GM12864 (cell line): ENCODE data around the gene CIB4.

Source experiments
- DNase-seq: peaks from one replicate; pipeline ENCODE4 v3.0.0-alpha.2; 2011; ENCODE audit warnings: low read depth
- H3K4me3 ChIP-seq: 2 replicates; pipeline ENCODE4 v1.5.1; 2011; ENCODE audit warnings: mild to moderate bottlenecking, low read depth, low read length, control low read depth
- TF ChIP-seq, protein P1 (sequence below): IDR thresholded peaks from 2 replicates; pipeline ENCODE4 v1.5.1; 2011; ENCODE audit warnings: low read depth, mild to moderate bottlenecking, moderate library complexity, low read length, control low read depth, inconsistent platforms; ENCODE audit errors: missing control alignments

Gene CIB4

GRCh38 chr2:26634636-26635230, 6.4 kb downstream of the CIB4 start:
- H3K4me3 ChIP-seq, result no peak overlapping the region
- DNase-seq, result no peak
- TF ChIP-seq, protein P1, sequence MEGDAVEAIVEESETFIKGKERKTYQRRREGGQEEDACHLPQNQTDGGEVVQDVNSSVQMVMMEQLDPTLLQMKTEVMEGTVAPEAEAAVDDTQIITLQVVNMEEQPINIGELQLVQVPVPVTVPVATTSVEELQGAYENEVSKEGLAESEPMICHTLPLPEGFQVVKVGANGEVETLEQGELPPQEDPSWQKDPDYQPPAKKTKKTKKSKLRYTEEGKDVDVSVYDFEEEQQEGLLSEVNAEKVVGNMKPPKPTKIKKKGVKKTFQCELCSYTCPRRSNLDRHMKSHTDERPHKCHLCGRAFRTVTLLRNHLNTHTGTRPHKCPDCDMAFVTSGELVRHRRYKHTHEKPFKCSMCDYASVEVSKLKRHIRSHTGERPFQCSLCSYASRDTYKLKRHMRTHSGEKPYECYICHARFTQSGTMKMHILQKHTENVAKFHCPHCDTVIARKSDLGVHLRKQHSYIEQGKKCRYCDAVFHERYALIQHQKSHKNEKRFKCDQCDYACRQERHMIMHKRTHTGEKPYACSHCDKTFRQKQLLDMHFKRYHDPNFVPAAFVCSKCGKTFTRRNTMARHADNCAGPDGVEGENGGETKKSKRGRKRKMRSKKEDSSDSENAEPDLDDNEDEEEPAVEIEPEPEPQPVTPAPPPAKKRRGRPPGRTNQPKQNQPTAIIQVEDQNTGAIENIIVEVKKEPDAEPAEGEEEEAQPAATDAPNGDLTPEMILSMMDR, result no peak

DNA sequence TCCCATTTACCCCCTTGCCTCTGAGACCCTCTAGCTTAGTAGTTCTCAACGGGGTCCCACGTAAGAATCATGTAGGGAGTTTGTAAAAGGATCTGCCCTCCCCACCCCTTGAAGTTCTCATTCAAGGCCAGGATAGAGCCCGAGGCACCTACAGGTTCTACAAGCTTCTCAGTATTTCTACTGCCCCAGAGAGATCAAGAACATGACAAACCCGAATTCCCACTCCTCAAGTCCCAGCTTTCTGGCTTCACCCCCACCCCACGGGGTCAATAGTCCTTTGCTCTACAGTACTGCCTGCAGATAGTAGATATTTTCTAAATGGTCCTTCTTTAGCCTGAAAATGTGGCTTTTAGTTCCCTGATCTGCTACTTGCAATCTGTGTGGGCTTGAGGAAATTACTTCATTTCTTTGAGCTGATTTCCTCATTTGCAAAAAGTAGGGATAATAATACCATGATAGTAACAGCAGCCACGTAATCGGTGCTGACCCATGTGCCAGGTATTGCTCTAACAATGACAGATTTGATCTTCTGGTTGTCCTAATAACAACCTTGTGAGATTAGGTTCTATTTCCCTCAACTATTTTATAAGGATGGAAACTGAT, 7.1 kb downstream of the CIB4 start:
- TF ChIP-seq, protein P1, result no peak
- H3K4me3 ChIP-seq, result no peak overlapping the region
- DNase-seq, result no peak

DNA sequence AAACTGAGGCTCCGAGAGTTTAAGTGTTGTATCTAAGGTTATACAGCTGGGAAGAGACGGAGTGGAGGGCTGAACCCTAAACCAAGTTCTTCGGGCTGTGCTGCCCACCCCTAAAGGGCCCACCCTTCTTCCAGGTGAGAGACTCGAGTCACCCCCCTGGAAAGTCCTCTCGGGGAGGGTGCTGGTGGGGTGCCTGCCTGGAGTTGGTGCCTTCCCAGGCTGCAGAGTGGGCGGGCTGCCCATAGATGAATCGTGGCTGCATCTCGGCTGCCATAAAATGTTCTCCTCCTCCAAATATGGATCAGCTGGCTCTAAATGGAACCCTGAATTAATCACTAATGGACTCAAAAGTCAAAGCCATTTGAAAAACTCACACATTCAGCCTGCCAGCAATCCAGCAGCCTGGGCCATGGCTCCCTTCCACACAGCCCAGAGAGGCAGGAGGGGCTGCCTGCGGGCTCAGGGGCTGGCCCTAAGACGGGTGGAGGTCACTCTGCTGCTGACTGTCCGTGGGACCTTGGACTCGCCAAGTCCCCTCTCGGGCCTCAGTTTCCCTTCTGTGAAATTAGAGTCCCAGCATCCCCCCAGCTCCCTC, 7.7 kb downstream of the CIB4 start:
- DNase-seq, result no peak
- TF ChIP-seq, protein P1, result no peak
- H3K4me3 ChIP-seq, result no peak overlapping the region

DNA sequence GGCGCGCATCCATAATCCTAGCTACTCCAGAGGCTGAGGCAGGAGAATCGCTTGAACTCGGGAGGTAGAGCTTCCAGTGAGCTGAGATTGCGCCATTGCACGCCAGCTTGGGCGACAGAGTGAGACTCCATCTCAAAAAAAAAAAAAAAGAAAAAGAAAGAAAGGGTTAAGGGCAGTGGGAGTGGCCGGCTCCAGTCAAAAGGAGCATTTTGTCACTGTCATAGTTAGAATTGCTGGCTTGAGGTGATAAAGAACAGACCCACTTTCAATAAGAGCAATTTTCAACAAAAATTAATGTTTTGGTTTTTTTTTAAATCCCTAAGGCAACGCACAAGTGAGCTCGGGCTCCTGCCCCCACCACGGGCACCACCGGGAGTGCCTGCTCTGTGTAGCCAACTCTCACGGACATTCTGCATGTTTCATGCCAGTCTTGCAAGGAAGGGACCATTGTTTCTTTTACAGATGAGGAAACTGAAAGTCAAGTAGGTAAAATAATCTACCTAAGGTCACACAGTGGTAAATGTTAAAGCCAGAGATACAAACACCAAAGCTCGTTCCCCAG, 8.5 kb downstream of the CIB4 start:
- TF ChIP-seq, protein P1, result no peak
- no peak for DNase-seq
- no peak overlapping the region for H3K4me3 ChIP-seq

DNA sequence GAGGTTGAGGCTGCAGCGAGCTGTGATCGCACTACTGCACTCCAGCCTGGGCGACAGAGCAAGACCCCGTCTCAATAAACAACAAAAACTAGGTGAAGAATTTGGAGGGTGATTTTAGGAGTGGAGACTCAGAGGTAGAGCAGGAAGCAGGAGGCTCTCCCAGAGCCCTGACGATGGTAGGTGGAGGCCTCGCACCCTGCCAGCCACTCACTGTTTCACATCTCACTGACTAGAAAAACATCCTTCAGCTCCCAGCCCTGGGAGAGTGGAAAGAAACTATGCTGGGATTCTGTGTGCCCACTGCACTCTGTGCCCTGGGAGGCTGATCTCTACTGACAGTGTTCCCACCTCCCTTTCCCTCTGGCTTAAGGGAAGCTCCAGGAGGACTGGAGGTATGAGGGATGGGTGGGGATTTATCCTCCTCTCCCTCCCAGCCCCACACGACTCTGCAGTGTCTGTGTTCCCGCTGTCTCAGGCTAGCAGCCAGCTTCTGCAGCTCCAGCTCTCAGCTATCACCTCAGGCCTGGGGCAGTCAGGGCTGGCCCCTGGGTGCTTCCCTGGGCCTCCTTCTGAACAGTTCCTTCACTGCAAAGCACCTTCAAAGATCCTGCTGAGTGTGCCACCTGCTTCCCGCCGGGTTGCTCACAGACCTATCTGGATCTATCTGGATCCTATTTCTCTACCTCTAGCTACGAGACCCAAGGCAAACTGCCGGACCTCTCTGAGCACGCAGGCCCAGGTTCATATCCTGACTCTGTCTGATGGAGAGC, 9.6 kb downstream of the CIB4 start:
- no peak overlapping the region for H3K4me3 ChIP-seq
- TF ChIP-seq, protein P1, result no peak
- DNase-seq, result no peak

DNA sequence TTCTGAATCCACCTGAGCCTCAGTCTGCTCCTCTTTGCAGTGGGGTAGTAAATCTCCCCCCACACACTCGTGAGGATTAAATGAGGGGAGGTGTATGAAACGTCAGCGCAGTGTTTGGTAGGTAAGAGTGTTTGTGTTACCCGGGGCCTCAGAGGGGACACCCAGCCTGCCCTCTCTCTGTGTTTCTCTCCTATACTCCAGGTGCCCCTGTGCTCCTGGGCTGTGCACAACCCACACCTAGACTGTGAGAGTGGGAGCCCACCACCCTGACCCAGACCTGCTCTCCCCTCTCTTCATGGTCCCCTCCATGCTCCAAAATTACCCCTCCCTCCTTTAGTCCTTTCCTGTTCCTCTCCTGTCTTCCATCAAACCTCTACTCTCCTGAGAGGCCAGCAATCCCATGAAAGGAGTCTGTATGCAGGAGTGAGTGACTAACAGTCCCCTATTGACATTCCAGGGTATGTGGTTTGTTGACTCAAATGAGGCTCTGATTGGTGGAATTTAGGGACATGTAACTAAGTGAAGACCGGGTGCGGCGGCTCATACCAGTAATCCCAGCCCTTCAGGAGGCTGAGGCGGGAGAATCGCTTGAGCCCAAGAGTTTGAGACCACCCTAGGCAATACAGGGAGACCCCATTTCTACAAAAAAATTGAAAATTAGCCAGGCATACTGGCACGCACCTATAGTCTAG, 10.4 kb downstream of the CIB4 start:
- no peak overlapping the region for H3K4me3 ChIP-seq
- TF ChIP-seq, protein P1, result no peak
- no peak for DNase-seq
